Mesangial cell (primary cell): ENCODE data around the gene ZNF407. TPM values are rescaled to one million over a fixed set of nuclear protein-coding genes. Genes with fewer than 3 reads are reported as not detected.

Experiments used
- total RNA-seq: library from RNA; depleted of rRNA; stranded (reverse); fragments of >200 nt; gene quantifications from 2 replicates; pipeline ENCODE4 v1.2.3, GENCODE V29; 2015

Gene ZNF407
- total RNA-seq, result 4.7 and 6.0 TPM in 2 replicates

DNA sequence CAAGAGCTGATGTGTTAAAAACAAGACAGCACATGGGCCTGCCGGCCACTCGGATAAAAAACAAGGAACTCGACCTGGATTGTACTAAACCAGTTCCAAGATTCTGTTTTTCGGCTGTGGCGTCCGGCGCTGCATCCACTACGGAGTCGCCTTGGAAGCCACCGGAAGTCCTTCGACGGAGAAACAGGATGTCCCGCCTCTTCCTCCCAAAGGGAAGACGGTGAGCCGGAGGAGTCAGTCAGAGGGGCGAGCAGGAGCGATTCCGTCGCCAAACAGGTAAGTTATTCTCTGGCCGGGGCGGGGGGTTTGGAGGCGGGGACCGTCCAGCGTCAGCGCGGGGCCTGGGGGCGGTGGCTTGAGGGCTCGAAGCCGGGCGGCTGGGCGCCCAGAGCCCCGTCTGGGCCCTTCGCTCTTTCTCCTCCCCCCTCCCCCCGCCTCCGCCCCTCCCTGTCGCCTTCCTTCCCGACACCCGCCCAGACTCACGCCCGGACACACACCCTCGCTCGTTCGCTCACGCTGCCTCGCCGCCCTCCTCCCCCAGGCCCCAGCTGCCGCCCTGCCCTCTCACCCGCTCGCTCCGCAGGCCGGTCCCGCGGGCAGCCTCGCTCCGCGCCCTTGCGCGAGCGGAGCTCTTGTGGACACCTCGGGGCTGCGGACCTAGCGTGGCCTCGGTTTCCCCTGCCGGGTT lies at the start of gene ZNF407:
Gene ZNF407, plus strand, starts transcription at position 209 of the 688 bp plus-strand sequence. CDS start 33,150 bp downstream, outside the sequence.

Other genes starting within 250 kb of the ZNF407 start
- 0.13 TPM in 1 of 2 replicates, not detected in the other for gene DIPK1C, start 140.6 kb upstream of the ZNF407 start, total RNA-seq
- gene CNDP2, start 101.5 kb upstream of the ZNF407 start, total RNA-seq, result 152 and 193 TPM in 2 replicates
- gene CNDP1, start 63.4 kb upstream of the ZNF407 start, total RNA-seq, result not detected in 2 replicates